ENCODE data around the gene GNA15.

DNA sequence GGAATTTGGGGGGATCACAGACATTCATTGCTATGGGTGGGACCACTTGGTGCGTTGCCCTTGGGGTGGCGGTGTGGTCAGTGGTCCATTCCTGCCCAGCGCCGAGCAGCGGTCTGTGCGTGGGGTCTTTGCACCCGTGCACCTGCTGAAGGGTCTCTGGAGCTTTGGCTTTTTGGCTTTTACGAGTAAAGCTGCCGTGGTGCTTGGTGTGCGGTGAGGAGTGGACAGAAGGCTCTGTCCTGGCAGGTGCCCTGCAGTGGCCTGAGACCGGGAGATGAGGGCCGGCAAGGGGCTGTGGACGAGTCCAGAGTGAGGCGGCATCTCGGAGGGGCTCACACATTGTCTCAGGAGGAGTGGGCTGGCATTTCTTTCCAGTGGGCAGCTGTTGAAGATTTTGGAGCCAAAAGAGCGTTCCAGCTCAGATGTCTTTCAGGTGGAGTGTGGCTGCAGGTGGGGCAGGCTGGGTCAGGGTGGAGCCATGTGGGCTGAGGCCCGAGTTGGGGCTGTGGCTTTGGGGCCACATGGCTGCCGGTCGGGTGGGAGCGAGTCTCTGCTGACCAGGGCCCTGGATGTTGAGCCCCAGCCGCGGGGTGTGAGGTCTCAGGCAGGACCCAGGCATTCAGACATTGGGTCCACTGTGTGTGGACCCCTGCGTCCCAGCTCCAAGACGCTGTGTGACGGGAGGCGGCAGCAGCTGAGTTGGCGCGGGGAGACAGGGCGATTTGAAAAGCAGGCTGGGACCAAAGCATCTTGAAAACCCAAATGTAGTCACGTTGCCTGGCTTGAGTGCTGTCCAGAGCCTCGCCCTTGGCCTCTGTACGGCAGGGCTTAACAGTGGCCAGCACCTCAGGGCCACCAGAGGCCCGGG, 30.0 kb upstream of the GNA15 start:
- TF ChIP-seq, protein P1, sequence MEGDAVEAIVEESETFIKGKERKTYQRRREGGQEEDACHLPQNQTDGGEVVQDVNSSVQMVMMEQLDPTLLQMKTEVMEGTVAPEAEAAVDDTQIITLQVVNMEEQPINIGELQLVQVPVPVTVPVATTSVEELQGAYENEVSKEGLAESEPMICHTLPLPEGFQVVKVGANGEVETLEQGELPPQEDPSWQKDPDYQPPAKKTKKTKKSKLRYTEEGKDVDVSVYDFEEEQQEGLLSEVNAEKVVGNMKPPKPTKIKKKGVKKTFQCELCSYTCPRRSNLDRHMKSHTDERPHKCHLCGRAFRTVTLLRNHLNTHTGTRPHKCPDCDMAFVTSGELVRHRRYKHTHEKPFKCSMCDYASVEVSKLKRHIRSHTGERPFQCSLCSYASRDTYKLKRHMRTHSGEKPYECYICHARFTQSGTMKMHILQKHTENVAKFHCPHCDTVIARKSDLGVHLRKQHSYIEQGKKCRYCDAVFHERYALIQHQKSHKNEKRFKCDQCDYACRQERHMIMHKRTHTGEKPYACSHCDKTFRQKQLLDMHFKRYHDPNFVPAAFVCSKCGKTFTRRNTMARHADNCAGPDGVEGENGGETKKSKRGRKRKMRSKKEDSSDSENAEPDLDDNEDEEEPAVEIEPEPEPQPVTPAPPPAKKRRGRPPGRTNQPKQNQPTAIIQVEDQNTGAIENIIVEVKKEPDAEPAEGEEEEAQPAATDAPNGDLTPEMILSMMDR (IDR thresholded peaks at IDR 0.05) = no peak
- no peak for TF ChIP-seq POLR2A (IDR thresholded peaks at IDR 0.05)

All from adrenal gland (tissue), 5 donors.